ELR (cell line): ENCODE data around the gene OR10H4.
"Not testable (repeated sequence)": the region's sequence is repeated elsewhere in the genome, so short reads cannot be mapped to it uniquely, and the experiment has no call there.

Source experiments
- DNase-seq: peaks from one replicate; pipeline ENCODE4 v3.0.0-alpha.2; 2015; ENCODE audit warnings: low read depth

OR10H4 gene

DNA sequence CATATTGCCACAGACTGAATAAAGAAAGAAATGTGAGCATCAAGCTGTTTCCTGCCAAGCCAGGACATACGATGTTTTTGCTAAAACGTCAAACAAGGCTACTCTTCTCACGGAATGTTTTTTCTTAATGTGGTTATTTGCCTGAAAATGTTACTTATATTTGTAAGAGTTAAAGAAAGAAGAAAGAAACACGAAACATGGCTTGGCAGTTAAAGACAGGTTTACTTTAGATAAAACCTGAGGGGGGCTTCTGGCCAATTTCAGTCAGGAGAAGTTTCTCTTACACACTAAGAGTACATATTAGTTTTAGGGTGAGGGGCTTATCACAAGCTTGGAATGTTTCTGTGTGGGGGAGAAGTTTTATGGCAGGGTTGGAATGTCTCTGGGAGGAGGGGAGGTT, 4.4 kb upstream of the OR10H4 start:
- no peak for DNase-seq

DNA sequence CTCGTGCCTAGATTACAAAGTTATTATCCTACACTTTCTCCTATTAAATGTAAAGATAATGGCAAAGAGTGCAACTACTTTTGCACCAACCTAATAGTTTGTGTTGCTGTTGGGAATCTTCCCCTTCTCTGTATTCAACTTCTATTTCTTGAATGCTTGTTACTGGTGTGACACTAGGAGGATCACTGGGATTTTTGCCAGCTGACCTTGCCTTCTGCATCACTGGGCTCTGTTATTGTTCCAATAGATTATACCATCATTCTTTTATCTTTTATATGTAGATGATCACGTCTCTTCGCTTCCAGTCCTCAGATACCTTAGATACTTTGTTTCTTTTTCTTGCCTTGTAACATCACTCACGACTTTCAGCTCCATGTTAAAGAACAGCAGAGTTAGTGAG, 3.5 kb upstream of the OR10H4 start:
- no peak for DNase-seq

DNA sequence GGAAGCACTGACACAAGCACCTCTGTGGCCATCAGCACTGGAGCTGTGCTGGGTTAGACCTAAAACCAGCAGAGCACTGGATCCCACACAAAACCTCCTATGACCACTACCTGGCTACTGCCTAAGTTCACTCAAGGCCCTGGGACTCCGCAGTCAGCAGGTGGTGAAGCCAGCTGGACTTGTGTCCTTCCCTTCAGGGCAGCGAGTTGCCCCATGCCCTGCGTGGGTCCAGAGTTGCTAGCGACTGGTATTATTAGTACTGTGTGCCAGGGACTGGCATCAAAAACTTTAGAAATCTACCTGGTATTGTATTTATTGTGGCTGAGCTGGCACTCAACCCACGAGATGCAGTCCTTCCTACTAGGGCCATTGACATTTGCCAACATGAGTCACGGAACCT, 6.0 kb downstream of the OR10H4 start:
- no peak for DNase-seq

DNA sequence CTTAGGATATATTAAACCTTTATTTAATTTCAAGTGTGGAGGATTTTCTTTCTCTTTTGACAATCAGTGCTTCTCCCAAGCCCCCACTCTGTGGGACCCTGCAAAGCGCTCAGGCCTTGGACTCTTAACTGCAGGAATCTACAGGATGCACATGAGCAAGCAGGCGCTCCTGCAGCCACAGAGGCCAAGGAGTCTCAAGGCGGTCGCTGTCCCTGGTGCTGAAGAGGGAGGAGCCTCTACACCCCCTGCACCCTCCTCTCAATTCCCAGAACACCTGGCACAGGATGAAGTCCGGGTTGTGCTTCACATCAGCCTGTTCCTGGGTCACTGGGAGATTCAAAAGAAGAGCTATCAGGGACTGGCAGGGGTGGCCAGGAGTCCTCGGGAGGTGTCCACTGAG, 13.5 kb downstream of the OR10H4 start:
- no peak for DNase-seq

DNA sequence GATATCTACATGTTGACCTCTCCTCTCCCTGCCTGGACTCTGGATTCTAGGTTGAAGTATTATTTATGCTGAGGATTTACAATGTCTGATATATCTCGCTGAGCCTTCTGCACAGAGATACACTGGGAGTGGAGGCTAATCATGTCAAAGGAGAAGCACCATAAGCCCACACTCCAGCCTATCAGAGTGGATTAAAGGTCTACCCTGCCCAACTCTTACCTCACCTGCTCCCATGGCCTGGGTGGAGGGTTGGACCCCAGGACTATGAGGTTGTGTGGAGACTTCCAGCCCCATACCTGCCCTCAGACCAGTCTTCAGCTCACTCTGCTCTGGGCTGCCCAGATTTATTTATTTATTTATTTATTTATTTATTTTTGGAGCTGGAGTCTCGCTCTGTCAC, 15.4 kb downstream of the OR10H4 start:
- no peak for DNase-seq

DNA sequence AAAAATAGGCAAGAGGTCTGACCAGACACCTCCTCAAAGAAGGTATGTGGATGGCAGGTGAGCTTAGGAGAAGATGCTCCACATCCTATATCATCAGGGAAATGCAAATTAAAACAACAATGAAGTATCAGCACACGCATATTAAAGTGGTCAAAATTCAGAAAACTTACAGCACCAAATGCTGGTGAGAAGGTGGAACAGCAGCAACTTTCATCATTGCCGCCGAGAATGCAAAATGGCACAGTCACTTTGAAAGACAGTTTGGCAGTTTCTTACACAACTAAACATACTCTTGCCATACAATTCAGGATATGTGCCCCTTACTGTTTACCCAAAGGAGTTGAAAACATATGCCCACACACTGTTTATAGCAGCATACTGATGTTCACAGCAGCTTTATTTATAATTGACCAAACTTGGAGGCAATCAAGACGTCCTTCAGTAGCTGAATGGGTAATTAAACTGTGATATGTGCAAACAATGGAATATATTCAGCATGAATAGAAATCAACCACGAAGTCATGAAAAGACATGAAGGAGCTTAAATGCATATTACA, 22.5 kb downstream of the OR10H4 start:
- no peak for DNase-seq

DNA sequence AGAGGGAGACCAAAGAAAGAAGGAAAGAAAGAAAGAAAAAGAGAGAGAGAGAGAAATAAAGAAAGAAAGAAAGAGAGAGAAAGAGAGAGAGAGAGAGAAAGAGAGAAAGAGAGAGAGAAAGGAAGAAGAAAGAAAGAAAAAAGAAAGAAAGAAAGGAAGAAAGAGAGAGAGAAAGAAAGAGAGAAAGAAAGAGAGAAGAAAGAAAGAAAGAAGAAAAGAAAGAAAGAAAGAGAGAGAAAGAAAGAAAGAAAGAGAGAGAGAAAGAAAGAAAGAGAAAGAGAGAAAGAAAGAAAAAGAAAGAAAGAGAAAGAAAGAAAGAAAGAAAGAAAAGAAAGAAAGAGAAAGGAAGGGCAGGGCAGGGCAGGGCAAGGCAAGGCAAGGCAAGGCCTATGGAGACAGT, 23.2 kb downstream of the OR10H4 start:
- DNase-seq: not testable (repeated sequence)

DNA sequence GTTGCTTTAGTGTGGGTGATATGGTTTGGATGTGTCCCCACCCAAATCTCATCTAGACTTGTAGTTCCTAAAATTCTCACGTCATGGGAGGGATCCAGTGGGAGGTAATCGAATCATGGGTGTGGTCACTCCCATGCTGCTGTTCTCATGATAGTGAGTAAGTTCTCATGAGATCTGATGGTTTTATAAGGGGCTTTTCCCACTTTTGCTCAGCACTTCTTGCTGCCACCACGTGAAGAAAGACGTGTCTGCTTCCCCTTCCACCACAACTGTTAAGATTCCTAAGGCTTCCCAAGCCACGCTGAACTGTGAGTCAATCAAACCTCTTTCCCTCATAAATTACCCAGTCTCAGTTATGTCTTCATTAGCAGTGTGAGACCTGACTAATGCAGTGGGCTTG, 26.0 kb downstream of the OR10H4 start:
- no peak for DNase-seq

DNA sequence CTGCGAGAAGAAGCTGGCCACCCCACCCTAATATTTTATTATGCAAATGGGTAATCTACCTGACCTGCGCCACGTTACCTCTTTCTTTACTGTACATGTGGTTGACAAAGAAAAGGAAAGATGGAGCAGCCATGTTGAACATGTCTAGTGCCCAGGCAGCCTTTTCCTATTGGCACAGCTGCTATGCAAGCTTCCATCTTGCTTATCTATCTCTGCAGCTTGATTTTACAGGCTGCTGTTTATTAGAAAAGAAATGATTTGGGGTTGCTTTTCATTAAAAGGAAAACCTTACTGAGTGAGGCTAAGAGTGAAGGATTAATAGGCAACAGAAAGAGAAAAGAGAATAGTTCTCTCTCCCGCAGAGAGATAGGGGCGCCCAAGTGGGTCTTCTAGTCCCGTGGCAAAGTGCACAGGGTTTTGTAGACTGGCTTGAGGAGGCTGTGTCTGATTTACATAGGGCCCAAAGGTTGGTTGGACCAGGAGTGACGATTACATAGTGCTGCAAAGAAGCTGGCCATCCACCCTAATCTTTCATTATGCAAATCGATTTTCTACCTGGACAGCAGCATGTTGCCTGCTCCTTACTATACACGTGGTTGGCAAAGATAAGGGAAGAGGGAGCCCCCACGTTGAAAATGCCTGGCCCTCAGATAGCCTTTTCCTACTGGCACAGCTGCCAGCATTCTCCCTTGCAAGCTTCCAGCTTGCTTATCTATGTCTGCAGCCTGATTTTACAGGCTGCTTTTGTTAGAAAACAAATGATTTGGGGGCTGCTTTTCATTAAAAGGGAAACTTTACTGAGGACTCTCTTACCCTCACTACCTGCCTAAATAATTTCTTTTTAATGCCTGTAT, 28.3 kb downstream of the OR10H4 start:
- no peak for DNase-seq

DNA sequence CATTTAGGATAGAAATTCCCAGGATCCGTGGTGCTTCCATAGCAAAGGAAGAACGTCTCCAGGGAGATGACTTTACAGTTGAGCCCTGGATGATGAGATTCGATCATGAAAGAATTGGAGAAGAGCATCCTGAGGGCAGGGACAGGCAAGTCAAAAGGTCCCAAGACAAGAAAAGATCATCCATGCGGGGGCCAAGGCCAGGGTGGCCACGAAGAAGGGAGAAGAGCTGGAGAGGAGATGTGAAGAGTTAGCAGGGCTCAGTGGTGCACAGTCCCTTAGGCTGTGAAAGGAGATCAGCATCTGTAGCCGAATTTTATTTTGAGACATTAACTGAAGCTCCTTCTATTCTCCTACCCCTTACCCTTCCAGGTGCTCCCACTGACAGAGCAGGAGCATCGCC, 28.9 kb downstream of the OR10H4 start:
- DNase-seq: no peak

DNA sequence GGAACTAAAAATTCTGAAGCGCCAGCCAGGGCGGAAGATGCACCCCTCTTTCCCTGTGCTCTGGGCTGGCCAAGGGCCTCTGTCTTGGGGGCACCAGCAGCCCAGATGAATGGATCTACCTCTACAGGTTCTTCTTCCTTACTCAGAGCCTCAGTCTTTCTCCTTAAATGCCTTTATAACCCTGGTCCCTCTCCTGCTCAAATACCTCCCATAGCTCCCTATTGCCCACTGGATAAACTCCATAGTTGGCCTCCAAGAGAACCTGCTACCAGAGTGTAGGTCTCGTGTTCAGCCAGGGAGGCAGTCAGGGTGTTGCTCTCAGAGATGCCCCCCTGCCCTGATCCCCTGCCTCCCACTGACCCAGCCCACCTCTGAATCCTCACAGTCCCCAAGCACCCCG, 30.5 kb downstream of the OR10H4 start:
- DNase-seq: no peak

DNA sequence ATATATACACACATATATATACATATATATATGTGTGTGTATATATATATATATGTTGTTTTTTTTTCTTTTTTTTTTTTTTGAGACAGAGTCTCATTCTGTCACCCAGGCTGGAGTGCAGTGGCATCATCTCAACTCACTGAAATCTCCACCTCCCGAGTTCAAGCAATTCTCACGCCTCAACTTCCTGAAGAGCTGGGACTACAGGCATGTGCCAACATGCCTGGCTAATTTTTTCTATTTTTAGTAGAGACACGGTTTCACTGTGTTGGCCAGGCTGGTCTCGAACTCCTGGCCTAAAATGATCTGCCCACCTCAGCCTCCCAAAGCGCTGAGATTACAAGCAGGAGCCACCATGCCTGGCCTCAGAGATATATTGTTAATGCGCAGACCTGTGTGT, 37.0 kb downstream of the OR10H4 start:
- DNase-seq: not testable (repeated sequence)

DNA sequence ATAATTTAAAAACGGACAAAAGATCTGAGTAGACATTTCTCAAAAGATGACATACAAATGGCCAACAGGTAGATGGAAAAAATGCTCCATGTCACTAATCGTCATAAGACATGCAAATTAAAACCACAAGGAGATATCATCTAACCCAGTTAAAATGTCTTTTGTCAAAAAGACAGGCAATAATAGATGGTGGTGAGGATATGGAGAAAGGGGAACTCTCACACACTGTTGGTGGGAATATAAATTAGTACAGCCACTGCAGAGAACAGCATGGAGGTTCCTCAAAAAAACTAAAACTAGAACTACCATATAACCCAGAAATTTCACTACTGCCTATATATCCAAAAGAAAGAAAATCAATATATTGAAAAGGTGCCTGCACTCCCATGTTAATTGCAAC, 37.9 kb downstream of the OR10H4 start:
- DNase-seq: no peak

DNA sequence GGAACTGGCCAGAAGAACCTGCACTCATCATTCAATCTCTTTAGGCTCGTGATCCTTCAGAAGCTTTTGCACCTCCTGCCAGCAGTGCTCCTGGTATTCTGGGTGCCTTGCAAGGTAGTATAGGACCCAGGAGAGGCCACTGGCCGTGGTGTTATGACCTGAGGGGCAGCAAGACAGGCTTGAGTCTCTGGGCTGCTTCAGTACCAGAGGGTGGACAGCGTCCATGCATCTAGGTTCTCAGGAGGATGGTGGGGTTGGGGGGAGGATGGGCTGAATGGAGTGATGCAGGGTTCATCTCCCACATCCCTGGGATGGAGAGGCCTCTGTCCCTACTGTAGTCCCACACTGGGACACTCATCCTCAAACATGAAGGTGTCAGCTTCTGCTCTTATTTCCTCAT, 41.1 kb downstream of the OR10H4 start:
- no peak for DNase-seq

DNA sequence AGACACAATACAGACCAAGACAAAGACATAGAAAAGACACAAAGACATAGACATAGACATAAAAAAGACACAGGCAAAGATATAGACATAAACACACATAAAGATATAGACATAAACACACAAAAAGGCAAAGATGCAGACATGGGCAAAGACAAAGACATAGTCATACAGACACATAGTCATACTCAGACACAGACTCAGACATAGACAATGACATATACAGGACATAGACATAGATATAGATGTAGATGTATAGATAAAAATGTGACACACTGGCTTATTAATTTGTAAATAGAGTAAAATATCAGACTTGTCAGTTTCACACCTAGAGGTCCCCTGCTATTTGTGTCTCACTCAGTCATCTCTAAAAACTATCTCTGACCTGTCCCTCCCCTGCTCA, 42.8 kb downstream of the OR10H4 start:
- DNase-seq: no peak

DNA sequence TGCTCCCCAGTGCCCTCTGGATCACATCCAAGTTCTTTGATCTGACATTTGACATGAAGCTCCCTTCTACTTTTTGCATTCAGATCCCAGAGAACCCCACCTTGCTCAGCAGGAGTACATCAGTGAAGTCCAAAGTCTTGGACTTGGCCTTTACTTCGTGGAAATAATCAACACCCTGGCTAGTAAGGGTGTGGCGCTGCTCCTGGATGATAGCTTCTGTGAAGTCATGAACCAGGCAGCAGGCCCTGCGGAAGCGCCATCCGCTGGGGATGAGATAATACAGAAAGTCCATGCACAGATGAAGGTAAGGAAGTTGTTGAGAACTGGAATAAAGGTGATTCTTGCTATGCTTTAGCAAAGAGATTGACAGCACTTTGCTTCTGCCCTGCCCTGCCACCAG, 43.2 kb downstream of the OR10H4 start:
- no peak for DNase-seq

DNA sequence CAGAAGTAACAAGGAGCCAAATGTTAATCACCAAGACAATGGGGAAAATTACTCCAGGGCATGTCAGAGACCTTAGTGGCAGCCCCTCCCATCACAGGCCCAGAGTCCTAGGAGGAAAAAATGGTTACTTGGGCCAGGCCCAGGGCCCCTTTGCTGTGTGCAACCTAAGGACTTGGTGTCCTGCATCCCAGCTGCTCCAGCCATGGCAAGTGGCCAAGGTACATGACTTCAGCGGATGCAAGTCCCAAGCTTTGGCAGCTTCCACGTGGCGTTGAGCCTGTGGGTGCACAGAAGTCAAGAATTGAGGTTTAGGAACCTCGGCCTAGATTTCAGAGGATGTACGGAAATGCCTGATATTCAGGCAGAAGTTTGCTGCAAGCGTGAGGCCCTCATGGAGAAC, 46.7 kb downstream of the OR10H4 start:
- DNase-seq: no peak

DNA sequence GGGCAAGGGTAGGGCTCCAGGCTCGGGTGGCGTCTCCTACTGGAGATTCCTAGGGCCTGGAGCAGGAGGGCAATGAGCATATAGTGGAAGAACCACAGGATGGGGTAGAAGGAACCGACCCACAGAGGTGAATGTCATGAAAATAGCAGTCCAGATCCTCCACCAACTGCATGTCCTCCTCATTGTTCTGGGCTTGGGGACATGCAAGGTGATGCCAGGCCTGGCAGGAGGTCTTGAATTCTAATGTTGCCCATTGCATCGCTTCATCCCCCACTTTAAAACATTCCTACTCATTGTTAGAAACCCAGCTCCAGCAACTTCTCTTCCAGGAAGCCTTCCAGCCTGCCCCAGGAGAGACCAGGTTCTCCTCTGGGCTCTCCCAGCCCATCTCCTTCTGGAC, 49.4 kb downstream of the OR10H4 start:
- no peak for DNase-seq
